Progenitor cell of endocrine pancreas (in vitro differentiated cells): ENCODE measurements around the gene SHTN1. TPM values are rescaled to one million over a fixed set of nuclear protein-coding genes. Genes with fewer than 3 reads are reported as not detected.

ENCODE experiments used
- DNase-seq: peaks from one replicate; pipeline ENCODE4 v3.0.0; 2021; ENCODE audit warnings: low spot score; ENCODE audit not compliant: unreplicated experiment
- H3K27ac Mint-ChIP-seq: 2 replicates; pipeline ENCODE4 v1.8.0; 2021; ENCODE audit warnings: mild to moderate bottlenecking, moderate library complexity, mixed read lengths
- H3K27me3 Mint-ChIP-seq: 2 replicates; pipeline ENCODE4 v1.8.0; 2021; ENCODE audit warnings: mixed read lengths
- H3K36me3 Mint-ChIP-seq: 2 replicates; pipeline ENCODE4 v1.8.0; 2022; ENCODE audit warnings: mixed read lengths; ENCODE audit not compliant: insufficient read depth
- H3K4me1 Mint-ChIP-seq: 2 replicates; pipeline ENCODE4 v1.8.0; 2021; ENCODE audit warnings: low read depth, mixed read lengths
- H3K4me3 Mint-ChIP-seq: 2 replicates; pipeline ENCODE4 v1.8.0; 2021; ENCODE audit warnings: low read depth, mild to moderate bottlenecking, moderate library complexity, mixed read lengths
- H3K9me3 Mint-ChIP-seq: 2 replicates; pipeline ENCODE4 v1.8.0; 2021; ENCODE audit warnings: low read depth, mixed read lengths
- total RNA-seq: library from RNA; stranded (reverse); gene quantifications from 2 replicates; pipeline ENCODE4 v1.2.1, GENCODE V29; 2021
- TF ChIP-seq, protein P1 (sequence below): fragments of 200-600 bp; sonication (generic); IDR thresholded peaks from one replicate; pipeline ENCODE4 v1.5.0; 2021; ENCODE audit warnings: antibody characterized with exemption, mild to moderate bottlenecking; ENCODE audit not compliant: unreplicated experiment

Gene SHTN1
- total RNA-seq, 1 donor from 2014 or later: 46.9 TPM

DNA sequence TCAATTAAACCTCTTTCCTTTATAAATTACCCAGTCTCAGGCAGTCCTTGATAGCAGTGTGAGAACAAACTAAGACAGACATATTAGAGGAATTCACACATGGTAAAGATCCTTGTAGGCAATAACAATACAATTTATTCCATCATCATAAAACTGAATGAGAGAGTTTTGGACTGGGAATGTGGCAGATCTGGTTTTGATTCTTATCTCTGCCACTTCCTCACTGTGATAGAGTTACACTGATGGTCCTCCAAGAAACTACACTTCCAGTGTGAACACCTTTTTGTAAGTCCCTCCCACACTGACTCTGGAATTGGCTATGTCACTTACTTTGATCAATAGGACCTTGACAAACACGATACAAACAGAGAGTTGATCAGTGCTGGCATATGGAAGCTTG is 152.7 kb downstream of the SHTN1 start:
- no peak overlapping the region for H3K4me3 Mint-ChIP-seq
- peaks cover 6% of the 10 kb centered on the region for H3K9me3 Mint-ChIP-seq
- DNase-seq: no peak
- H3K4me1 Mint-ChIP-seq: peaks cover 19% of the 10 kb centered on the region
- TF ChIP-seq, protein P1, sequence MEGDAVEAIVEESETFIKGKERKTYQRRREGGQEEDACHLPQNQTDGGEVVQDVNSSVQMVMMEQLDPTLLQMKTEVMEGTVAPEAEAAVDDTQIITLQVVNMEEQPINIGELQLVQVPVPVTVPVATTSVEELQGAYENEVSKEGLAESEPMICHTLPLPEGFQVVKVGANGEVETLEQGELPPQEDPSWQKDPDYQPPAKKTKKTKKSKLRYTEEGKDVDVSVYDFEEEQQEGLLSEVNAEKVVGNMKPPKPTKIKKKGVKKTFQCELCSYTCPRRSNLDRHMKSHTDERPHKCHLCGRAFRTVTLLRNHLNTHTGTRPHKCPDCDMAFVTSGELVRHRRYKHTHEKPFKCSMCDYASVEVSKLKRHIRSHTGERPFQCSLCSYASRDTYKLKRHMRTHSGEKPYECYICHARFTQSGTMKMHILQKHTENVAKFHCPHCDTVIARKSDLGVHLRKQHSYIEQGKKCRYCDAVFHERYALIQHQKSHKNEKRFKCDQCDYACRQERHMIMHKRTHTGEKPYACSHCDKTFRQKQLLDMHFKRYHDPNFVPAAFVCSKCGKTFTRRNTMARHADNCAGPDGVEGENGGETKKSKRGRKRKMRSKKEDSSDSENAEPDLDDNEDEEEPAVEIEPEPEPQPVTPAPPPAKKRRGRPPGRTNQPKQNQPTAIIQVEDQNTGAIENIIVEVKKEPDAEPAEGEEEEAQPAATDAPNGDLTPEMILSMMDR: no peak
- peaks cover 12% of the 10 kb centered on the region for H3K27me3 Mint-ChIP-seq
- no peak overlapping the region for H3K27ac Mint-ChIP-seq
- peaks cover 1% of the 10 kb centered on the region for H3K36me3 Mint-ChIP-seq

DNA sequence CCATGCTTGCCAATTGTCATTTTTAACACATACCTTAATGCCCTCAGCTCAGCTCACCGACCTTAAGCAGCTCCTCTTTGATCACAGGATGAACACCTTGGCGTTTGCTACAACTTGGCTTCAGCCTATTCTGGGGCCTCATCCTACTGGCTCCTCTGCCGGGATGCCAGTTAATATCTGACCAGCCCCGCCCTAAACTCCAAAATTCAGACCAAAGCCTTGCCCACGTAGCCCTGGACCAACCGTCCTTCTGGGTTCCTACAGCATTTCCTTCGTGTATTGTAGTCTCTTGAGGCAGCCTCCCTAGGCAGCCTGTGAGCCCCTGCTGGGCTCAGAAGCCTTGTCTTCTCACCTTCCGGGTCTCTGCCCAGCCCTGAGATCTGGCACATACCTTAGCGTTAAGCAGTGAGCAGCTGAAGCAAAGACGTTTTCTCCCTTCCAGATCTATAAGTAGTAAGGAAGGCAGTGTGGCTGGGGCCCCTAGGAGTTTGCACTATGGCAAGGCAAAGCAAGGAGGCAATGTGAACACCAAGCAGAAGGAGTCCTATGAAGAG is 154.9 kb downstream of the SHTN1 start:
- TF ChIP-seq, protein P1: no peak
- H3K4me3 Mint-ChIP-seq: peak overlapping the region; percentile 89
- no peaks in the 10 kb centered on the region for H3K36me3 Mint-ChIP-seq
- peak overlapping the region; percentile 88 for H3K27ac Mint-ChIP-seq
- H3K9me3 Mint-ChIP-seq: no peaks in the 10 kb centered on the region
- DNase-seq: no peak
- H3K27me3 Mint-ChIP-seq: peaks cover 15% of the 10 kb centered on the region
- H3K4me1 Mint-ChIP-seq: peaks cover 23% of the 10 kb centered on the region

DNA sequence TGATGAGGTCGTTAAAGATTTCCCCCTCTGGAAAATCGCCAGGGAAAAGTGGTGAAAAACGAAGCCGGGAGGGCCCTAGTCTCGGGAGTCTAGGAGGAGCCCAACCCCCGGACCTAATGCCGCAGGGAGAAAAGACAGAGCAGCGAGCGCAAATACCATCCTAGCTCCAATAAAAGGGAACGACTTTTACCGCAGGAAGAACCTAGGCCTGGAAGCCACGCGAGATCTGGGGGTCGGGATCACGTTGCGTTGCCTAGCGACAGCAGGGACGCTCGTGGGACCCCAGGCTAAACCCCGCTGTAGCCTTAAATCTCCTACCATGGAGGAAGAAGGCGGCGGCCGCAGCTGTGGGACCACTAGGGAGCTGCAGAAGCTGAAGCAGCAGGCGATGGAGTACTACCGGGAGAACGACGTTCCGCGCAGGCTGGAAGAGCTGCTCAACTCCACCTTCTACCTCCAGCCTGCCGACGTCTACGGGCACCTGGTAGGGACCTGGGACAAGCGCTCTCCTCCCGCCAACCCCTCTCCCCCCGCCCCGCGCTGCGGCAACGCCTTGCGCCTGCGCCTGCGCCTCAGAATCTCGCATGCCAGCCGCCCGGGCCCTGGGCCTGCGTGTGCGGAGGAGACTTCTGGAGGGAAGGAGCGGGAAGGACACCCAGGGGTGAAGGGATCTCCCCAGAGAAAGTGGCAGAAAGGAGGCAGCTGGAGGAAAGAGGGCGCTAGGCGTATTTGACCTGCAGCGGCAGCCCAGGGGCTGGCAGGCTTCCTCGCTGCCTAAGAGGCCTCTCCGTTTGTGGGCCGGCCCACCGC is 155.5 kb downstream of the SHTN1 start, which contains the start of gene ENO4:
ENO4 (plus strand) TSS at position 252 of the 810 bp plus-strand sequence; CDS start at position 320, 68 bp downstream.
- Mint-ChIP-seq H3K9me3 (no peaks in the 10 kb centered on the region), H3K36me3 (no peaks in the 10 kb centered on the region), H3K4me3 (peak within 1 kb of the TSS; percentile 89), H3K27ac (peak within 1 kb of the TSS; percentile 96), H3K4me1 (peaks cover 23% of the 10 kb centered on the region), H3K27me3 (peaks cover 15% of the 10 kb centered on the region)
- peak; percentile 77 for DNase-seq
- TF ChIP-seq, protein P1: no peak

GRCh38 chr10:116848944-116849247 is 156.1 kb downstream of the SHTN1 start:
- peak overlapping the region; percentile 96 for H3K27ac Mint-ChIP-seq

More at GRCh38 chr10:116848944-116849247, 156.1 kb downstream of the SHTN1 start:
- H3K4me1 Mint-ChIP-seq: peaks cover 23% of the 10 kb centered on the region
- H3K9me3 Mint-ChIP-seq: no peaks in the 10 kb centered on the region
- peaks cover 15% of the 10 kb centered on the region for H3K27me3 Mint-ChIP-seq
- TF ChIP-seq, protein P1: no peak
- H3K36me3 Mint-ChIP-seq: no peaks in the 10 kb centered on the region
- peak overlapping the region; percentile 89 for H3K4me3 Mint-ChIP-seq
- peak; percentile 30 for DNase-seq
